Fibroblast of peridontal ligament (primary cell): ENCODE data around the gene LRAT.
A peak's percentile ranks its signal among the peaks of the same experiment; 100 is the strongest.
"Not testable (repeated sequence)": the region's sequence is repeated elsewhere in the genome, so short reads cannot be mapped to it uniquely, and the experiment has no call there.

Experiments used
- DNase-seq: peaks from one replicate; pipeline ENCODE4 v3.0.0-alpha.2; 2010; ENCODE audit errors: extremely low read depth

LRAT gene

DNA sequence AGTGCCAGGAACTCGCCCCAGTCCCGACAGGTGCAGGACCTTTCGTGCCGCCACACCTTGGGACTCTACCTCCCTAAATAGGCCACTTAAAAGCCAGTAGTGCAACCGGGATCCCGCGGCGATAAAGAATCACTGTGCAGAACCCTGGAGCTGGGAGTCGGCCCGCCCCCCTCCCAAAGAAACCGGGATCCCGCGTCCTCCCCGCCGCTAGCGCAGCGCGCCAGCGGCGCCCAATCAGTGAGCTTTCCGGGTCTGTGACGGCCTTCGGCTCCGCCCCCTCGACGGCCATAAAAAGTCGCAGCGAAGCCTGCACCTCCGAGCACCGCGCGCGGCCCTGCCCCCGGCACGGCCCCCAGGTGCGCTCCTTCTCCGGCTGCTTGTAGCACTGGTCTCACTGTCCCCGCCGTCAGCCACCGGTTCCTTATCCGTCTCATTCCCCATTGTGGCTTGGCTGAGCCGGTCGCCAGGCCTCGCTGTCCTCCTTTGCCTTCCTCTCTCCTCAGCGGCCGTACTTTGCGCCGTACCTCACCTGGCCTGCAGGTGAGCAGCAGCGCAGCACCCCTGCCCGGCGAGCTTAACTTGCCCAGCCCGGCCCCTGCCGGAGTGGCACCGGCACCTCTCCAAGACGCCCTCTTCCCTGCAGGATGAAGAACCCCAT lies at the start of gene LRAT:
TSS of gene LRAT (plus strand) at position 318 of the 658 bp plus-strand sequence. CDS start at position 645, 327 bp downstream.
- DNase-seq = no peak

DNA sequence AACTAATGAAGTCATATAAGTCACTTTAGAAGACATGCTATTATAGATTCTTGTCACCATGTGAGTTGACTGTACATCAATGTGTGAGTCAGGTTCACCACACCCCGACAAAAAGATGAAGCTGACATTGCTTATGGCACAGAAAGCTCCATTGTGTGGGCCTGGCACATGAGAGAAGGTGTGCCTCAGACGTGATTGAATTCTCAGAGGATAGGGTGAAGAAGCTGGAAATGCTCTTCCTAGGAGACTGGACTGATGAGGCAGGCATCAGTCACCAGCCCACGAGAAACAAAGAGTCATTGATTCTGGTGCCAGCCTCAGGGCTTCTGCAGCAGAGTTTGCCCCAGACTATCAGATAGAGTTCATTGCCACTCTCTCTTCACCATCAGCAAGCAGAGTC lies 35.9 kb upstream of the LRAT start:
- DNase-seq = no peak

DNA sequence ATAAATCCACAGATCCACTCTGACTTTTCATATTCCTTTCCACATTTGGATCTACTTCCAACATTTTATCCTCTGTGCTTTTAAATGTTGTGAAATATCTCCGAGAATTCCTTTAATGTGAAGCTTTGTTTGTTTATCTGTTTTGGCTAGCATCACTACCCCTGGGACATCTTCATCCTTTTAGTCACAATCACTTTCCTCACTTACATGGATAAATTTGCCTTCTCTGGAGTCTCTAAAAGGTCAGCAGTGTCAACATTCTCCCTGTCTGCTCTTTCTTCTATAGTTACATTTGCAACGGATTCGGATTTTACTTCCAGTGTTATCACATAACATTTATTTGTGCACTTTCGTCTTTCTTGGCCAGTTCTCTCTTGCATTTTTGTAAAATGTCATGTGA lies 34.2 kb upstream of the LRAT start:
- no peak for DNase-seq

DNA sequence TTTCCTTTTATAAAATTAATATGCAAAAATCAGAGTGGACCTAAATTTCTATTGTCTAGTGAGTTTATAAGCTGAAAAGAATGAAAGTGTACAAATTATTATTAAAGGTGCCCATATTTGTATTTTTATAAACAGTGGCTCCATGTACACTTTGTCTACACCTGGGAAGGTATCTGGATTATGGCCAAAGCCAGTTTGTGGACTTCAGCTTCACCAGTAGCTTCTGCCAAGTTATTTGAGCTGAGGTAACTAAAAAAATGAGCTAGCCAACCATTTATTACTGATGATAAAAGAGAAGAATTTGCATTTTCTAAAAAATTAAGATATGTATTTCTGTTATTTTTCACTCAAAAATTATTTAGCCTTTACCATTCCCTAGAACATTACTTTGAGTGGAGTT lies 32.3 kb upstream of the LRAT start:
- DNase-seq = no peak

DNA sequence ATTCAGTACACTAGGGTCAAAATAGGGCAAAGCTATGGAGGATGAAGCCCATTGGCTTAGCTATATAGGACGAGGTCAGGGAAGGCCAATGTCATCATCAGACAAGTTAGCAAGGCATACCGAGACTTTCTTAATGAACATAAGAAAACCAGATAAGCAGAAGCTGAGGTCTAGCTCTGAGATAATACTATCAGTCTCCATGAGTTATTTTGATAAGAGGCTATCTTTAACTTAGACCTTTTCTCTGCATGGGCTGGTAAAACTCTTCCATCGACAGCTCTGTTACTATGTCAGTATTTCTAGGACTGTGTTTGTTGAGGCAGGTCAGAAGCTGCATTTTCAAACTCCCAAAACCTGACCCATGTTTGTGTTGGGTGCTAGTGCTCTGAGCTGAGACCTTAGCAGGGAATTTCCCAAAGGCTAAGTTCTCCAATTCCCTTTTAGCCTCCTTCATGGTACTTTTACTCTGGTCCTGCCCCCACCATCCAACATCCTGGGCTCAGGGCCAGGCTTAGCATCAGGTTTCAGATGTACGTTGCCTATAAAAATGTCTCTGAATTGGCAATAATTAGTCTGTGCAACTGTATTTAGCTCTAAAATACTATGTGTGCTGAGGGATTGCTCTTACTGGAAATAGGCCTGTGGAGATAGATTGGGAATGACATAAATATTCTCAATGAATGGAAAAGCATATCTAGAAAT lies 29.3 kb upstream of the LRAT start:
- no peak for DNase-seq

DNA sequence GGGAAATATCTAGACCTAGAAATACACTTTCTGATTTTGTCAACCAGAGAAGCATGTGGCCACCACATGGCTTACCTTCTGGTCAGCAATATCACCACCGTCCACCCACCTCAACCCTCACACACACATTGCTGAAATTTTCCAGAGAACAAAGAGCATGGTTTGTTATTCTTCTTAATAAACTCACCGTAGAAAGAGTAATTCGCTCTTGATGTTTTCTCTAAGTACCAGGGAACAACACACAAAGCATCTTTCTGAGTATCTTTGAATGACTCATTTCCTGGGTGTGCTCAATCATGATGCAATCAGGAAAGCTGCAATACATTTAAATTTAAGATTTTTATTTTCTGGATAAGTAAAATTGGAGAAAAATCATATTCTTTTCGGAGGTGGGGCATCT lies 24.7 kb upstream of the LRAT start:
- DNase-seq = no peak

DNA sequence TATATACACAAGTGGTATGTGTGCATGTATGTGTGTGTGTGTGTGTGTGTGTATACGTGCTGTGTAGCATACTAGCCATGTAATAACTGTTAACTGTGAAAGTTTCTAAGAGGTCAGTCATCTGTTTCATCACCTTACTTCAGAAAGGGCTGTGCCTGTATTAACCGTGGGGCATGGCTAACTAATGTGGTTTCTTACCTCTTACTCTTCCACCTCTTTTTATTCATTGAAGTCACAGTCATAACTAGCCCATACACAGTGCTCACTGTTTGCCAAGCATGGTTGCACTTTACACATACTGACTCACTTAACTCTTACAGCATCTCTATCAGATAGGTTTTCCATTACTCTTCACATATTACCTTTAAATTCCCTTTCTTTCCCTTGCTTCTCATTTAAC lies 23.7 kb upstream of the LRAT start:
- DNase-seq = no peak

DNA sequence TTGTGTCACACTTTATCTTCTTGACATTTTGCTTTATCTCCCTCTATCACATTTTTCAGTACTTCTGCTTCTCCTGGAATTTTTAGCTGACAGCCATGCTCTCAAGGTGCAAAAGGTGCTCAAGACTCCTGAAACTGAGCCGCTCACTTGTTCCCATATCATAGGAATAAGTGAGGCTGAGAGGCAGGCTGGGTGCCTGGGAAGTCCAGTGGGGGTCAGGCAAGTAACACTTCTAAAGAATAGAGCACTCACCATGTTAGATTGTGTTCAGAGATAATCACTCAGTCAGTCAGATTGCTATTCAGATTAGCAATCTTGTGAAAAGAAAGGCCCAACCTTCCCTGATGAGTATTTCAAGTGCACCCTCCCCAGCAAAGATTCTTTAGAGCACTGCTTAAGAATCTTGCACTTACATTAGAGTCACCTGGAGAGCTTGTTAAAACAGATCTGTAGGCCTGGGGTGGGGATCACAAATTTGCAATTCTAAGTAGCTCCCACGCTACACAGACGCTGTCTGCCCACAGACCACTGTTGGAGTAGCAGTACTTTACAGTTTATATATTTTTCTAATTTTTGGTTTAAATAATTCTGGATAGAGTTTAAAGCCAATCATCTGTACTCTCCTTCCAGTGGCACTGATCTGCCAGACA lies 23.1 kb upstream of the LRAT start:
- no peak for DNase-seq

DNA sequence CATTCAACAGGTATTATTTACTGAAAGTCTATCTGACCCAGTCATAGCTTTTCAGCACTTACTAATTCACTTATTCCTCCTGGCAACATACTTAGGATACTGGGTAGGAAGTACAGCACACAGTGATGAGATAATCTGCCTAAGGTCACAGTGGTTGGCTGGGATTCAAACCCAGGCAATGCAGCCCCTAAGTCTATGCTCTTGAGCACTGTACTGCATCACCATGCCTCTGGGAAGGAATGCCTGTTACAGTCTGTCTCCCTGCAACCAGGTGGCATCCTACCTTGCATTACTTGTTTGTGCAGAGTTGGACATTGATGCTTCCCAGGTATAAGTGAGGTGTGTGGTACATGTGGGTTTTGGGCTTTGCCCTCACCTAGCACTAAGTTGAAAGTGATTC lies 21.5 kb upstream of the LRAT start:
- DNase-seq = no peak

DNA sequence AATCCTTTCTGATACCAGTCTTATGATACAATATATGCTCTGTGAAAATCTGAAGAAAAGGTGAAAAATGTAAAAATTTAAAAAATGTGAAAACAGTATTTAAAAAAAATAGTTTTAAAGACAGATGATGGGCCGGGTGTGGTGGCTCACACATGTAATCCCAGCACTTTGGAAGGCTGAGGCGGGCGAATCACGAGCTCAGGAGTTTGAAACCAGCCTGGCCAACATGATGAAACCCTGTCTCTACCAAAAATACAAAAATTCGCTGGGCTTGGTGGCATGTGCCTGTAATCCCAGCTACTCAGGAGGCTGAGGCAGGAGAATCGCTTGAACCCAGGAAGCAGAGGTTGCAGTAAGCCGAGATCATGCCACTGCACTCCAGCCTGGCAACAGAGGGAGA lies 20.2 kb upstream of the LRAT start:
- not testable (repeated sequence) for DNase-seq

DNA sequence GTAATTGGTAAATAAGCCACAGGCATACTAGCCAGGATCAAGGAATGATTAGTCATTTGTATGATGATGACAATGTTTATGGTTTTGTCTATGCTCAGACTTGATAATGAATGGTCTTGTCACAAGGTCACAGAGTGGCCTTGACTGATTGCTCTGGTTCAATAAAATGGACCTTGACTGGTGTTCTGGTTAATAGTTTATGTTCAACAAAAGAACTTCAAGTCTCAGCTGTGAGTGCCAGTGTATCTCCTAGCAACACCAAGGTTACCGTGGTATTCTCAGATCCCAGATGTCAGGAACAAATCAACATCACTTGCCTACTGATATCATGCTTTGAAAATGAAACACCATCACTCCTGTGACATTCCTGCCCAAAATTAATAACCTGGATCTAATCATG lies 16.3 kb upstream of the LRAT start:
- DNase-seq = no peak

DNA sequence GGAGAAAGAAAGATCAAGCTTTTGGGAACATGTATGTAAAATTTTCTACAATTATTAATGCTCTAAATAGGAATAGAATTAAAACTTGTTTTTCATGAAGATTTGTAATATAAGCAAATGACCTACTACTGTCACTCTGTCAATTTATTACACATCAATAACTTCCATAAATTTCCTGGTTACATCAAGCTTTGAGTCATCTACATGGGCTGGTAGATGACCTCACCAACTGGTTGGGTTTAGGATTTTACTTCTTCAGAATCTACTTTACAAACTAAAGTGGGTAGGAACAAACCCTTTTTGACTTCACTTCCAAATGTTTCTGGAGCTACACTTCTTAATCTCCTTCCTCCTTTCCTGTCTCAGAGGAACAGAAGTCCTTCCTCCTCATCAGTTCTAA lies 12.0 kb upstream of the LRAT start:
- DNase-seq = no peak

DNA sequence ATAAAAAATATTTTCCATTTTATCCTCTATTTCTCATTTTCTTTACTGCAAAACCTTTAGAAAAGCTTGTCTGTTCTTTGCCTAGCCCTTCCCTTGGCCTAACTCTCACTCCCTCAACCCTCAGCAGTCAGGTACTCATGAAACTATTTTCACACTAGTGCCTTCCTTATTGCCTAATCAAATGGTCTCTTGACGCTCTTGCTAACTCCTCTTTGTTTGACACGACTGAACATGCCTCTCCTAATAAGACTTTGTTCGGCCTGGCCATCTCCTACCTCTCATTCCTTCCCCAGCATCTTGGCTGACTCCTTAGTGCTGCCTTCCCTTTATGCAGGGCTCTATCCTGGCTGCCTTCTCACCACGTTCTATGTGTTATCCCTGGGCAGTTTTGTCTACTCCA lies 11.1 kb upstream of the LRAT start:
- no peak for DNase-seq

DNA sequence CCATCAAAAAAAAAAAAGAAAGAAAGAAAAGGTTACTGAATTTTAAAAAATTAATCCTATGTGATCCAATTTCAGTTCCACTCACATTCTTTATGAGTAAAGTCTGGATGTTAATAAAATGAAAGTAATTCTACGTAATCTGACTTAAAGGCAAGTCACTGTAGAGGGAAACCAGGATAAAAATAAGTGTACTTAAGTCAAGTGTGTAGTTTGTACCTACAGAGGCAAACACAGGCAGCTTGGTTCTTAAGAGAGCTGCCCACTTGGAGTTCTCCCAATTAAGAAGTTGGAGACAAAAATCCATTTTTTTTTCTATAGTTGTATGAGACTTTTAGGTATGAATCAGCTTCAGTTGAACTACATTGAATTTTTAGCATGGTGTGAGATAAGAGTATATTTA lies 7.0 kb upstream of the LRAT start:
- DNase-seq = no peak

DNA sequence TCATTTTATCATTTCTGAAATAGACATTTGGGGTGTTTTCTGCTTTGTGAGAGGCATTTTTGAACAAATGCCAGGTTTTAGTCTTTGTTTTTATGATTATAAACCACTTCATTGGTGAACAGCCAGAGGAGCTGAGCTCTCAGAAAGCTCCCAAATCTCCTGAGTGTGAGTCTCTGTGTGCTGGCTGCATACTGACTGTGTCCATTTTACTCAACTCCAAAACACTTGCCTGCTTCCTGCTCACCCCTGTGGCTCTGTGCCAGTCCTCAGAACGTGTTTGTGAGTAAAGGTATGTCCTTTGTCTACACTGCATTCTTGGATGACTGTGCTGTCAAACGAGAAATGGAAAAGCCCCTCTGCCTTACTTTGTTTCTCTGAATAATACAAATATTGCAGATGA lies 5.4 kb upstream of the LRAT start:
- no peak for DNase-seq

DNA sequence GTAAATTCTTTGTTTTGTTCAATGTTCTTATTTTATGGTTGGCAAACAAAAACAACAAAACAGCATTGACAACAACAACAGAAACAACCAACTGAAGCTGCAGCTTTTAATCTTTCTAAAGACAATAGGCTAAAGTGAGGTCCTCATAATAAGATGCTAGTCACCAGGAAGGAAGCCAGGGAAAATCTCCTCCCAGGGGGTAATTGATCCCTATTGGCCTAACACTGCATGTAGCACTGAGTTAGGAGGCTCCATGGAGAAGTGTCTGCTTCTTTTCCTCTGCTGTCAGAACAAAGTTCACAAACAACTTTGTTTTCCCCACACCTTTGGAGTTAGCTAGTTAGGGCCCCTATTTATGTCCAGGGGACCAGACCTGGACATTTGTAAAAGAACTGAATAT lies 4.7 kb upstream of the LRAT start:
- DNase-seq = no peak

DNA sequence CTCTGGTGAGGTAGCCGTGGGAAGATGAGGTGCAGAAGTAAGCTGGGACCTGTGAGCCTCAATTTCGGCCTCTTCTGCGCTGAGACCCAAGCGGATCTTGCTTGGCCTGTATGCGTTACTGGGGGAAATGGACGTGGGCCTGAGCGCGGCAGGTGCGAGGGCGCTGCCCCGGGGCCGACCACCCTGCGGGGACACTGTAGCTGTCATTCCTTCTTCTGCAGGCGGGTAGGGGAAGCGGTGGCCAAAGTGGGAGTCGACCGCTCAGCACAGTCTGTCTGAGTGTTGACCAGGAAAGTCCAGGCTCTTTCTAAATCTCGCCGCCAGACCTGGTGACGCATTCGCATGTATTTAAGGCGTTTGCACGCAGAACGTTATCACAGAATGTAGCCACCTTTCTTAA lies 3.3 kb upstream of the LRAT start:
- DNase-seq = no peak

DNA sequence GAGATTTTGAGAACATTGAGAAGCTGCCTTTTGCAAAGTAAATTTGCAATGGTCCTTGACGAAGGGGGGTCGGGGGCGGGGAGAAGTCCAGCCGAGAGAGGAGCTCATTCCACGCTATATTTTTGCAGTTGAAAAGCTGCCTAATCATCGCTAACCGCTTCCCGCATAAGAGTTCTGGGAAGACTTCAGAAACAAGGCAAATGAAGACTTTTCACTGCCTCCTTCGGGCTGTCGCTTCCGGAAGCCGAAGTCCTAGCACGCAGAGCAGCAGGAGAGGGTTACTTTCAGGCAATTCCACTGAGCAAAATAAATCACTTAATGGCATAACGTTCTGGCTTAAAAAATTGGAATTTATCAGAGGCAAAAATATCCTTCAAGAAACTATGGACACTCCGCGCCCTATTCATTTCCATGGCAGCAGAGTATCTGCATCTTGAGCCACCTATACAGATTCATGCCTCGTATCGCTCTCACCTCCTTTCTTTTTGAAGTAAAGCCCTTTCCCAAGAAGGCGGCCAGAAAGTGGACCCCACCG lies 2.6 kb upstream of the LRAT start:
- no peak for DNase-seq

DNA sequence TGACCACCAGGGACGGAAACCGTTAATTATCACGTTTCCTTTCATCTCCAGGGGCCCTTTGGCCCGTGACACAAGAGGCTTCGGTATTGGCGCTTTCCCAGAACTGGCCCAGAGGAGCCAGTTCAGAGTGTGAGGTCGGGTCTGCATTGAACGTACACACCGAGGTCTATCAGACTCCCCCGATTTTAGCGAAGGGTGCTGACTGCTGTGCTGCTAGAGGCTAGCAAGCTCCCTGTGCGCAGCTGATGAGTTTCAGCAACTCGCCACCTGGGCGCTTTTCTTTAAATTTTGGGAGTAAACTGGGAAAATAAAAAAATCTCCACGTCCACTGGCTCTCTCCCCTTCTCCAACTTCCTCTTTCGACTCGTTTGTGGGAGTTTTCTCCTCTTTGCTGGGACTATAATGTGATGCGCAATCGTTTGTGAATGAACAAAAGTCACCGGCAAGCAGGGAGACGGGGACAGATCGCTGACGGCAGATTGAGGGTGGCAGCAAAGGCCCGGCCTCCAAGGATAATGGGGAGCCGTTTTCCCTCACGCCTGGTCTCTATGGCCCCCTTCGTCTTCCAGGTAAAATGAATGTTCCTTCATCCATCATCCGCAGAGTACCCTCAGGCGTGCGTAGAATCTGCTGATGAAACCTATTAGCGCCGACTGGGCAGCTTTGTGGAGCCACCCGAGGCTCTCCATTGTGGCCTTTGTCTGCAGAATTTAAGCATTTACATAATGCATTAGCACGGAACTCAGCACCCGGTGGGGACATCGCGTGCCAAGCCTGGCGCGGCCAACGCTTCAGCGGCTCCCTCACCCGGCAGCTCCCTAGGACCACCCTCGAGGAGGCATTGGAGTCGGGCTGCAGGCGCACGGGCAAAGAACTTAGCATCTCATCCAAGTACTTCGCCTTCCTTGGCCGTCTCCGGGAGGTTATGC lies 1.6 kb upstream of the LRAT start:
- peak; percentile 5 for DNase-seq

DNA sequence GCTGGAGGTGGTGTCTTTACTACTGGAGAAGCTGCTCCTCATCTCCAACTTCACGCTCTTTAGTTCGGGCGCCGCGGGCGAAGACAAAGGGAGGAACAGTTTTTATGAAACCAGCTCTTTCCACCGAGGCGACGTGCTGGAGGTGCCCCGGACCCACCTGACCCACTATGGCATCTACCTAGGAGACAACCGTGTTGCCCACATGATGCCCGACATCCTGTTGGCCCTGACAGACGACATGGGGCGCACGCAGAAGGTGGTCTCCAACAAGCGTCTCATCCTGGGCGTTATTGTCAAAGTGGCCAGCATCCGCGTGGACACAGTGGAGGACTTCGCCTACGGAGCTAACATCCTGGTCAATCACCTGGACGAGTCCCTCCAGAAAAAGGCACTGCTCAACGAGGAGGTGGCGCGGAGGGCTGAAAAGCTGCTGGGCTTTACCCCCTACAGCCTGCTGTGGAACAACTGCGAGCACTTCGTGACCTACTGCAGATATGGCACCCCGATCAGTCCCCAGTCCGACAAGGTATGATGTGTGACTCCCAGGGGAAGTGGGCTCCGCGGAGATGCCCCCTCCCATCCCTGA lies 634 bp downstream of the LRAT start:
- no peak for DNase-seq

DNA sequence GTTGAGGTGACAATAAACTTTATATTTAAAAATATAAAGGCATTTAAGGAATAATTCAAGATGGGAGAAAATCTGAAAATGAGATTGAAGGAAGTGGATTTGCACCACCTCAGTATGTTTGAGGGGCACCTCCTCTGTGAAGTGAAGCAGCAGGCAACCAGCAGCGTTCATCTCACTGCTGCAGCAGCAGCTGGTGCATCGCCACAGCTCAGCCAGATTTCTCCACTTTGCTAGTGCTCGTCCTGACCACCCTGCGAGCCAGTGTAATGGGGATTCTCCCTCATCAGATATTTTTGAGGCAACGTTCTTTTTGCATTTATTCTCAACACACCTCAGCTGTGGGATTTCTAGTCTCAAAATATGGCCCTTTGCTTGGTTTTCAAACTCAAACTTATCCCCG lies 13.9 kb downstream of the LRAT start:
- DNase-seq = no peak

DNA sequence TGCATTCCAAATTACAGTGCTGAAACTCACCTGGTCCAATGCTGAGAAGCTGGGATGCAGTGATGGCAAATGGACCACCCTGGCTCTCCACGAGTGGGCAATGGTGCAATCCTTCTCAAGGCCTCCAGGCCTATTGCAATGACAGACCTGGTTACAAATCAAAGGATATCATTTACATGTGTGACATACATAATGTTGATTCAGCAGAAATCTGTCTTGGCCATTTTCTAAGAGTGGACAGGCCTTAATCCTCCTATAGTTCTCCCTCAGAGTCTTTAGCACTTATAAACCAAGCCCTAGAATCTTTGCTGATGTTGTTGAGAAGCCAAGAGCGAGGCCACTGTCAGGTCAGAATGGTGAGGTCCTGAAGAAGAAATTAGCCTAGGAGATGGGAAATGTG lies 17.1 kb downstream of the LRAT start:
- no peak for DNase-seq
